Measurements from ENCODE around the gene IL1R2.

- peak; percentile 87 for TF ChIP-seq NR2C2 (CRISPR knock-in tag; IDR thresholded peaks at IDR 0.05; ENCODE audit: borderline replicate concordance)
- peak; percentile 80 for TF ChIP-seq ZNF18 (CRISPR knock-in tag; IDR thresholded peaks at IDR 0.05; ENCODE audit: insufficient replicate concordance)
- TF ChIP-seq PBX2 (CRISPR knock-in tag; IDR thresholded peaks at IDR 0.05): 0 out of 2 replicates have a peak, but pooled peaks have one; percentile 36
- TF ChIP-seq JUN (CRISPR knock-in tag; IDR thresholded peaks at IDR 0.05): peak; percentile 78
- peak; percentile 92 for TF ChIP-seq ZNF292 (CRISPR knock-in tag; IDR thresholded peaks at IDR 0.05; ENCODE audit: borderline replicate concordance, low read depth)
- TF ChIP-seq MAZ (IDR thresholded peaks at IDR 0.05; ENCODE audit: borderline replicate concordance, low read depth, low read length): no peak
- peak; percentile 81 for TF ChIP-seq MAZ (CRISPR knock-in tag; IDR thresholded peaks at IDR 0.05; ENCODE audit: low read depth)
- TF ChIP-seq HNF1A (IDR thresholded peaks at IDR 0.05; ENCODE audit: low read depth): peak; percentile 88
- peak; percentile 97 for TF ChIP-seq HNF1A (CRISPR knock-in tag; IDR thresholded peaks at IDR 0.05; ENCODE audit: borderline replicate concordance)
These were observed 65.9 kb downstream of the IL1R2 start for GRCh38 chr2:102057502-102058292.
